Sigmoid colon (tissue), 4 donors: ENCODE data around the gene PIANP.

Experiments used
- CTCF ChIP-seq, 4 experiments: fragments of 450-650 bp in 3 of 4; fragments of 200-600 bp in 1 of 4; IDR thresholded peaks; one replicate each; pipeline ENCODE4 v1.5.1; 2016 to 2019; ENCODE audit warnings: antibody characterized with exemption in 4 of 4, mild to moderate bottlenecking in 3 of 4, moderate library complexity in 2 of 4
- POLR2A ChIP-seq, 2 donors: fragments of 450-650 bp; IDR thresholded peaks; one replicate each; pipeline ENCODE4 v1.6.1; 2016; ENCODE audit warnings: antibody characterized with exemption in 2 of 2, mild to moderate bottlenecking in 2 of 2, moderate library complexity in 2 of 2
- POLR2AphosphoS5 ChIP-seq, 4 donors: sonication (generic); formaldehyde crosslinking; IDR thresholded peaks; one replicate each; pipeline ENCODE4 v1.6.1; 2017; ENCODE audit warnings: antibody characterized with exemption in 4 of 4

DNA sequence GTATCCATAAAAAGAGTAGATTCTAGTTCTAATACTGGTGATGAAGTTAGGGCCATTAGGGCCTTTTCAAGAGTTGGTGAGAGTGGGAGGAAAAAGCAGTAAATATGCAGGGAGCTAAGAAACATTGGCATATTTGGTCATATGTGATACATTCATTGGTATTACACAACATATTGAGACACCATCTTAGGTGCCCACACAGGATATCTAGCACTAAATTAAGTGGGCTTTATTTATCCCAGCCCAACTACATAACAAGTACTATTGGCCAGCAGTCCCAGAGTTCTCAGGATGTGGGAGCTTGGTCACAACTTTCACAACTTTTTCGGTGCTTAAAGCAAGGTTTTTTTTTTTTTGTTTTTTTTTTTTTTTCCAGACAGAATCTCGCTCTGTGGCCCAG is 35.7 kb downstream of the PIANP start:
- no peak for TF ChIP-seq CTCF (IDR thresholded peaks at IDR 0.05)
- no peak for TF ChIP-seq POLR2A (IDR thresholded peaks at IDR 0.05)
- no peak for TF ChIP-seq POLR2AphosphoS5 (IDR thresholded peaks at IDR 0.05)
